ENCODE results near the gene CD7.

GRCh38 chr17:82348866-82349265 lies 31.5 kb upstream of the CD7 start:
- no peak for TF ChIP-seq CTCF (IDR thresholded peaks at IDR 0.05)
- no peak for TF ChIP-seq POLR2A (IDR thresholded peaks at IDR 0.05)
- no peak for TF ChIP-seq EP300 (IDR thresholded peaks at IDR 0.05)

All from stomach (tissue), 4 donors.